Measurements from ENCODE around the gene RNU1-2. TPM values are rescaled to one million over a fixed set of nuclear protein-coding genes. Genes with fewer than 3 reads are reported as not detected.

RNU1-2 gene
- total and polyA plus RNA-seq, 2 experiments from 2014 or later: under 0.01 TPM; not detected in 1

DNA sequence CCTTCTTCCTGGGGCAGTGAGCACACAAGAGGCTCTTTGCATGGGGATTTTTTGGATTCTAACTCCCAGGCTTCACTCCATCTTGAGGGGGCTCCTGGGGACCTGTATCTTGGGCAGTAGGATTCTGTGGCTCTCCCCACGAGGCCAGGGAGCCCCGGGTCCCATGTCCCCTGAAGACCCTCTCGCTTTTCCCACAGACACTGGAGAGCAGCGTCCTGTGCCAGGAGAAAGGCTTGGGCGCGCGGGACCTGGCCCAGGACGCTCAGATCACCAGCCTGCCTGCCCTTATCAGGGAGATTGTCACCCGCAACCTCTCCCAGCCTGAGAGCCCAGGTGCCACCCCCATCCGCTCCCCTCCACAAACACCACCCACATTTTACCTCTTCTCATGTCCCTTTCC is 26.7 kb downstream of the RNU1-2 start:
- Histone ChIP-seq H3K36me3 (no peaks in the 10 kb centered on the region), H3K4me3 (no peak overlapping the region), H3K27me3 (no peaks in the 10 kb centered on the region), H3K4me1 (ENCODE audit: low read depth) (no peaks in the 10 kb centered on the region), H3K27ac (no peak overlapping the region), H3K9me3 (ENCODE audit: low read depth) (no peaks in the 10 kb centered on the region)
- TF ChIP-seq, protein P1, sequence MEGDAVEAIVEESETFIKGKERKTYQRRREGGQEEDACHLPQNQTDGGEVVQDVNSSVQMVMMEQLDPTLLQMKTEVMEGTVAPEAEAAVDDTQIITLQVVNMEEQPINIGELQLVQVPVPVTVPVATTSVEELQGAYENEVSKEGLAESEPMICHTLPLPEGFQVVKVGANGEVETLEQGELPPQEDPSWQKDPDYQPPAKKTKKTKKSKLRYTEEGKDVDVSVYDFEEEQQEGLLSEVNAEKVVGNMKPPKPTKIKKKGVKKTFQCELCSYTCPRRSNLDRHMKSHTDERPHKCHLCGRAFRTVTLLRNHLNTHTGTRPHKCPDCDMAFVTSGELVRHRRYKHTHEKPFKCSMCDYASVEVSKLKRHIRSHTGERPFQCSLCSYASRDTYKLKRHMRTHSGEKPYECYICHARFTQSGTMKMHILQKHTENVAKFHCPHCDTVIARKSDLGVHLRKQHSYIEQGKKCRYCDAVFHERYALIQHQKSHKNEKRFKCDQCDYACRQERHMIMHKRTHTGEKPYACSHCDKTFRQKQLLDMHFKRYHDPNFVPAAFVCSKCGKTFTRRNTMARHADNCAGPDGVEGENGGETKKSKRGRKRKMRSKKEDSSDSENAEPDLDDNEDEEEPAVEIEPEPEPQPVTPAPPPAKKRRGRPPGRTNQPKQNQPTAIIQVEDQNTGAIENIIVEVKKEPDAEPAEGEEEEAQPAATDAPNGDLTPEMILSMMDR (IDR thresholded peaks at IDR 0.05; ENCODE audit: low read depth, low read length): no peak
- DNase-seq (ENCODE audit: low read depth in 1 of 2, low spot score in 1 of 2): no peak

DNA sequence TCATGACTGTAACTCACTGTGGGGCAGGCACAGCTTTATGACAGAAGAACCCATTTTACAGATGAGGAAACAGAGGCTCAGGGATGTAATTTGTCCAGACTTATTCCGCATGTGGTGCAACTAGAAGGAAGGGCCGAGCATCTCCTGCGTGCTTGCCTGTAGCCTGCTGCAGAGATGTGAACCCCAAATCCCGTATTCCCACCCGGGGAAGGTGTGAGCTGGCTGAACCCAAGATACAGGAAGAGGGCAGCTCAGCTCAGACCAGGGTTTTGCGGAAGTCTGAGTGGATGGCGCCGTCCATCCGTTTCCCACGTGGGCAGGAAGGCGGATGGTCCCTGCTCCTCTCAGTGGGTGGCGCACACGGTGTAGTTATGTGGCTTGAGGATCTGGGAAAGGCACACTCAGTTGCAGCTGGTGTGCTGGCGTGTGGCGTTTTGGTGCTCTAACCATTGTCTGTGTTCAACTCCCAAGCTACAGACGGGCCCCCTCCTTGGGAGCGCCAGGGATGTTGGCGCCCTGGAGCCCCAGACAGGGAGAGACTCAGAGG is 27.2 kb downstream of the RNU1-2 start:
- no peaks in the 10 kb centered on the region for H3K27me3 ChIP-seq
- H3K4me3 ChIP-seq: no peak overlapping the region
- TF ChIP-seq, protein P1 (IDR thresholded peaks at IDR 0.05; ENCODE audit: low read depth, low read length): no peak

DNA sequence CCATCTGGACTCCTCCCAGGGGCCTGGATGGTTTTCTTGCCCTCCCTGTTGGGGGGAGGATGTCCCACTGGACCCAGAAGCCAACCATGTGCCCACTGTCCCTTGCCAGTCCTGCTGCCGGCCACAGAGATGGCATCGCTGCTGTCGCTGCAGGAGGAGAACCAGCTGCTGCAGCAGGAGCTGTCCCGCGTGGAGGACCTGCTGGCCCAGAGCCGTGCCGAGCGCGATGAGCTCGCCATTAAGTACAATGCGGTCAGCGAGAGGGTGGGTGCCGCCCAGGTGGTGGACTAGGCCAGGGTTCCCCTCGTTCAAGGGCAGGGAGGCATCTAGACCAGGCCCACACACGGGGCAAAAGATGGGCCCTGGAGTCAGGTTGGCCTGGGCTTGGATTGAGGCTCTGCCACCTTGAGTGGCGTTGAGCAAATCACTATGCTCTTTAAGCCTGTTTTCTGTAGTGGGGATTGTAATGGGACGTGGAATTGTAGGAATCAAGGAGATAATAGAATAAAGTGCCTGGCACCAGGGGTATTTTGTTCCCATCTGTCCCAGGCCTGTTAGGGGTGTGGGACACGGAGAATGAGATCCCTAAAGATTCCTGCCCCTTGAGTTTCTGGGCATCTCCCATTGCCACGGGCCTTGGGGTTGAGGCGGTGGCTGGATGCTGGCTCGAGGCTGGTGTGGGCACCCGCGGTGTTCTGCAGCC is 28.6 kb downstream of the RNU1-2 start:
- Histone ChIP-seq H3K9me3 (ENCODE audit: low read depth) (no peaks in the 10 kb centered on the region), H3K4me3 (no peak overlapping the region), H3K27ac (no peak overlapping the region), H3K36me3 (no peaks in the 10 kb centered on the region), H3K4me1 (ENCODE audit: low read depth) (no peaks in the 10 kb centered on the region), H3K27me3 (no peaks in the 10 kb centered on the region)
- TF ChIP-seq, protein P1 (IDR thresholded peaks at IDR 0.05; ENCODE audit: low read depth, low read length): no peak
- no peak for DNase-seq (ENCODE audit: low read depth in 1 of 2, low spot score in 1 of 2)

More for the DNA sequence above, 27.2 kb downstream of the RNU1-2 start:
- no peak for DNase-seq (ENCODE audit: low read depth in 1 of 2, low spot score in 1 of 2)
- no peaks in the 10 kb centered on the region for H3K36me3 ChIP-seq
- H3K27ac ChIP-seq: no peak overlapping the region
- no peaks in the 10 kb centered on the region for H3K4me1 ChIP-seq (ENCODE audit: low read depth)
- H3K9me3 ChIP-seq (ENCODE audit: low read depth): no peaks in the 10 kb centered on the region

DNA sequence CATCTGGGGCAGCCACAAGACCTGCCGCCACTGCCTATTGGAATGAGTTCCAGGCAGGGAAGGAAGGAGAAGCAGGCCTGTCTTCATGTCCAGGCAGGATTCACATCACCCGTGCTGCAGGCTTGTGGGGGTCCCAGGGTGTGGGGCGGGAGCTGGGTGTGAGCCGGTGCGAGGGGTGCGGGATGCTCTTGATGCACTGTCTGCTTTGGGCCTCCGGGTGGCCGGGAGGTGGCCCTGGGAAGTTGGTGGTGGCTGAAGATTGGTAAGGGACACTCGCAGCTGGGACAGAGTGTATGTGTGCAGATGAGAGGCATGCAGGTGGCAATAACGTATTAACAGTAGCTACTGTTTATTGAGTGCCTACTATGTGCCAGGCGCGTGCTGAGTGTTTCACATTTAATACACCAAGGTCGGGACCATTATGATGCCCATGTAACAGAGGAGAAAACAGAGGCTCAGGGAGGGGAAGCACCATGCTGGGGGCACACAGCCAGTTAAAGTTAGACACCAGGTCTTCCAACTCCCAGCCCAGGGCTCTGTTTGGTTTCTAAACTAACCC is 29.2 kb downstream of the RNU1-2 start:
- H3K36me3 ChIP-seq: no peaks in the 10 kb centered on the region
- no peak overlapping the region for H3K4me3 ChIP-seq
- DNase-seq (ENCODE audit: low read depth in 1 of 2, low spot score in 1 of 2): no peak
- H3K27ac ChIP-seq: no peak overlapping the region
- no peaks in the 10 kb centered on the region for H3K27me3 ChIP-seq
- TF ChIP-seq, protein P1 (IDR thresholded peaks at IDR 0.05; ENCODE audit: low read depth, low read length): peak; percentile 27
- H3K4me1 ChIP-seq (ENCODE audit: low read depth): no peaks in the 10 kb centered on the region
- H3K9me3 ChIP-seq (ENCODE audit: low read depth): no peaks in the 10 kb centered on the region

DNA sequence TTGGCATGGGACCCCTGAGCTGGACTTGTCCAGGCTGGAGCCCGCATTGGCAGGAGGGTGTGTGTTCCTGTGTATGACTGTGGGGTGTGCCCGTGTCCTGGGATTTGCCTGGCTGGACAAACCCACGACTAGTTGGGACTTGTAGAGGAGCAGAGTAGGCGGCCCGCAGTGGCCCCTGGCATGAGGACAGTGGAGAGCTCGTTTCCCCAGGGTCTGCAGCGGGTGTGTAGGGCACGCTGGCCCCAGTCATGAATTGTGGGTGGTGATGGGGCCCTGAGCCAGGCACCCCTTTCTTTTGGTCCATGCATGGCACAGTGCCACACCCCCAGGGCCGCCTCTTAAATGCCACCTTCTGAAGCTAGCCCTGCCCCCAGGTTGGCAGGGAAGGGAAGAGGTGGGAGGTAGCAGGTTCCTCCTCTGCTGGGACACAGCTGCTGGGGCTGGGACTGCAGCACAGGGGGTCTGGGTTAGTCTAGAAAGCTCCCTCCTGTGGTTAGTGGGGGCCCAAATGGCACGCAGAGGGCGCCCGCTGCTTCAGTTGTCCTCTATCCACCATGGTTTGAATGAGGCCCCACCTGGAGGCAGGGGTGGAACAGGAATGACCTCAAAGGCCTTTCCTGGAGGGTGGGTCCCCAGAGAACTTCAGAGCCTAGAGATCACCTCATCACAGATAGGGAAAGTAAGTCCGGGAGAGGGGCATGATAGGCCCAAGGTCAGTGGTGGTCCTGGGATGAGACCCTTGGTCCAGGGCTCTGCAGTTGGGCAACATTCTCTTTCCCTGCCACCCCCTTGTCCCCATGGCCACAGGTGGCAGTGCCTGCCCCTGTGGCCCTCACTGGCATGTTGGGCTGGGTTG is 30.1 kb downstream of the RNU1-2 start:
- no peaks in the 10 kb centered on the region for H3K9me3 ChIP-seq (ENCODE audit: low read depth)
- no peak overlapping the region for H3K4me3 ChIP-seq
- H3K36me3 ChIP-seq: no peaks in the 10 kb centered on the region
- TF ChIP-seq, protein P1 (IDR thresholded peaks at IDR 0.05; ENCODE audit: low read depth, low read length): no peak
- no peak overlapping the region for H3K27ac ChIP-seq
- no peaks in the 10 kb centered on the region for H3K4me1 ChIP-seq (ENCODE audit: low read depth)
- H3K27me3 ChIP-seq: no peaks in the 10 kb centered on the region
- DNase-seq (ENCODE audit: low read depth in 1 of 2, low spot score in 1 of 2): no peak

Data from cardiac muscle cell (in vitro differentiated cells and primary cell).